ENCODE measurements around the gene CAMTA1.

CAMTA1 gene

GRCh38 chr1:7441143-7441841 is 656.0 kb downstream of the CAMTA1 start:
- Histone ChIP-seq H3K4me2 (peak overlapping the region; percentile 25 to 63 (median 43); a peak in 19 of 22 replicates), H3K9ac (no peak overlapping the region), H3K36me3 (no peaks in the 10 kb centered on the region), H3K4me1 (peaks cover 24 to 56% (median 40%) of the 10 kb centered on the region in 10 experiments), H3K4me3 (no peak overlapping the region), H3K9me3 (replicated peaks in 1 of 11) (no peaks in the 10 kb centered on the region), H4K20me1 (no peaks in the 10 kb centered on the region), H3K27me3 (no peaks in the 10 kb centered on the region), H3K27ac (no peak overlapping the region)
- TF ChIP-seq Cebpa-rat (IDR thresholded peaks at IDR 0.05): no peak

DNA sequence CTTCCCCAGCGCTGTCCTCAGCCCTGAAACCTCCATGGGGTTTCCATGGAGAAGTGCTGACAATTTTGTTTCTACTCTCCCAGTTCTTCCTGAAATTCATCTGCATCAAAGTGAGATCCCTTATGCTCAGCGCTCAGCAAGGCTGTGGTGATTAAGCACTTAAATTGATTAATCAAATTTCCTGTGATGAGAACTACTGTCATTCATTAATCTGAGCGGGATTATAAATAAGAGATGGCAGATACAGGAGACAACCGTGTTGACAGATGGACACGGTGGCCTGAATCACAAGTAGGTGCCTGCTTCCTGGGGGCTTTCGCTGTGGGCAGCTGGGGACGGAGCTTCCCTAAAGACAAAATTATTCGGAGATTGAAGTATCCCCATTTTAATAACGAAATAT is 656.8 kb downstream of the CAMTA1 start:
- H3K9ac ChIP-seq: no peak overlapping the region
- H3K9me3 ChIP-seq (replicated peaks in 1 of 11): no peaks in the 10 kb centered on the region
- peak overlapping the region in 1 of 11 experiments; percentile 17; a peak in 1 of 22 replicates for H3K27ac ChIP-seq
- H3K4me3 ChIP-seq: no peak overlapping the region
- no peaks in the 10 kb centered on the region for H3K36me3 ChIP-seq
- no peaks in the 10 kb centered on the region for H4K20me1 ChIP-seq
- H3K27me3 ChIP-seq: no peaks in the 10 kb centered on the region
- peak overlapping the region in 9 of 11 experiments; percentile 25 to 63 (median 43); a peak in 11 of 22 replicates for H3K4me2 ChIP-seq
- no peak for TF ChIP-seq Cebpa-rat (IDR thresholded peaks at IDR 0.05)
- peaks cover 24 to 56% (median 40%) of the 10 kb centered on the region in 10 experiments for H3K4me1 ChIP-seq

DNA sequence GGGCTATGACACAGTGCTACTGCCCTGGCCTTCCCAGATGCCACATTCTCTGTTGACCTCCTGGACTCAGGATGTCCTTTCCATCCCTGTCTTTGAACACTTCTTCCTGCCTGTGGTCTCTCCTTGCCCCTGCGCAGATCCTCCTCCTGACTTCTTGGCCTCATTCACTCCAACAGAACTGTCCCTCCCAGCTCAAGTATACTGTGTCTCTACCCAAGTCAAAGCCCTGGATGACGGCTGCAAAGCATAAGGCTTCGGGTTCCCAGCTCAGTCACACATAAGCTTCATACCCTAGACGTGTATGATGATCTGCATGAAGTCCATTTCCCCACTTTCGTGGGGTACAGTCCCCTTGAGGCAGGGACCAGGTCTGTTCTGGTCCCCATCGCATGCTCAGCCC is 657.7 kb downstream of the CAMTA1 start:
- Histone ChIP-seq H3K27ac (no peak overlapping the region), H3K9me3 (replicated peaks in 1 of 11) (no peaks in the 10 kb centered on the region), H3K4me3 (no peak overlapping the region), H3K27me3 (no peaks in the 10 kb centered on the region), H3K4me2 (no peak overlapping the region), H3K36me3 (no peaks in the 10 kb centered on the region), H3K4me1 (peaks cover 24 to 55% (median 39%) of the 10 kb centered on the region in 10 experiments), H4K20me1 (no peaks in the 10 kb centered on the region), H3K9ac (no peak overlapping the region)
- TF ChIP-seq Cebpa-rat (IDR thresholded peaks at IDR 0.05): no peak

- peak overlapping the region in 5 of 11 experiments; percentile 1 to 50 (median 13); a peak in 3 of 22 replicates for H3K4me2 ChIP-seq
- TF ChIP-seq Cebpa-rat (IDR thresholded peaks at IDR 0.05): no peak
Measured at GRCh38 chr1:7444363-7444762, 659.1 kb downstream of the CAMTA1 start.

DNA sequence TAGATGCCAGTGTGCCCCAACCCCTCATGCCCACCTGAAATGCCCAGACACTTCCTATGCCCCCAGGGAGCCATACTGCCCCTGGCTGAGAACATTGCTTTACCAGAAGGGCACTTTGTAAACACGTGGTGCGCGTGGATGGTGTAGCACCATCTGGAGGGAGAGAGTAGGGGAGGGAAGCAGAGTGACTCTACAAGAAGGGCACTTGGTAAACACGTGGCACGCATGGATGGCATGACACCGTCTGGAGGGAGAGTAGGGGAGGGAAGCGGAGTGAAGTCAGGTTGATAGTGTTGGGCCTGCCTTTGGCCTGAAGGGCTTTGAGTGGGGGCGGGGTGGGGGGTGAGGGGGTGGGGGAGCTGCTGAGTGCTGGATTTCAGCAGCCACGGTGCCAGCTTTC is 661.8 kb downstream of the CAMTA1 start:
- H3K36me3 ChIP-seq: no peaks in the 10 kb centered on the region
- H3K27ac ChIP-seq: no peak overlapping the region
- no peak for TF ChIP-seq Cebpa-rat (IDR thresholded peaks at IDR 0.05)
- no peaks in the 10 kb centered on the region for H3K27me3 ChIP-seq
- H3K4me3 ChIP-seq: no peak overlapping the region
- peak overlapping the region in 9 of 11 experiments; percentile 18 to 67 (median 53); a peak in 15 of 22 replicates for H3K4me2 ChIP-seq
- peaks cover 12 to 35% (median 28%) of the 10 kb centered on the region in 10 experiments for H3K4me1 ChIP-seq
- no peak overlapping the region for H3K9ac ChIP-seq
- no peaks in the 10 kb centered on the region for H3K9me3 ChIP-seq (replicated peaks in 1 of 11)
- no peaks in the 10 kb centered on the region for H4K20me1 ChIP-seq

More at GRCh38 chr1:7444363-7444762, 659.1 kb downstream of the CAMTA1 start:
- Histone ChIP-seq H4K20me1 (no peaks in the 10 kb centered on the region), H3K9ac (no peak overlapping the region), H3K36me3 (no peaks in the 10 kb centered on the region), H3K27ac (peak overlapping the region in 1 of 11 experiments; percentile 9; a peak in 1 of 22 replicates), H3K27me3 (no peaks in the 10 kb centered on the region), H3K4me1 (peaks cover 24 to 51% (median 39%) of the 10 kb centered on the region in 10 experiments), H3K4me3 (no peak overlapping the region), H3K9me3 (replicated peaks in 1 of 11) (no peaks in the 10 kb centered on the region)

DNA sequence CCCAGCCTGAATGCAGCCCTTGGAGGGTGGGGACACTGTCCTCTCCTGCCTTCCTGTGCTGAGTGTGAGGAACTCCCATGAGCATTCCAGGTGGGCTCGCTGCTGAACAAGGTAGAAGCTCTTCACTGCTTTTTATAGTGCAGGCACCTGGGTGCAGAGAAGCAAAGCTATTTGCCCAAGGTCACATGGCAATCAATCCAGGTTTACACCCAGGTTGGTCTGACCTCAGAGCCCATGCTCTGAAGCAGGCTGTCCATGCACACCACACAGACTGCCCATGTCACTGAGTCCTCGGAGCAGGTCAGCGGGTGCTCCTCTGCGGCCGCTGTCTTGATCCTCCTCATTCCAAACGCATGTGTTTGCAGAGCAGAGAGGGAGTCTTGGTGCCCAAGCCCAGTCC is 662.5 kb downstream of the CAMTA1 start:
- Histone ChIP-seq H3K4me1 (peaks cover 7 to 35% (median 27%) of the 10 kb centered on the region in 10 experiments), H3K4me2 (peak overlapping the region in 2 of 11 experiments; percentile 15 to 28; a peak in 3 of 22 replicates), H3K27me3 (no peaks in the 10 kb centered on the region), H3K9me3 (replicated peaks in 1 of 11) (no peaks in the 10 kb centered on the region), H3K36me3 (no peaks in the 10 kb centered on the region), H3K27ac (no peak overlapping the region), H3K4me3 (no peak overlapping the region), H4K20me1 (no peaks in the 10 kb centered on the region), H3K9ac (no peak overlapping the region)
- no peak for TF ChIP-seq Cebpa-rat (IDR thresholded peaks at IDR 0.05)

DNA sequence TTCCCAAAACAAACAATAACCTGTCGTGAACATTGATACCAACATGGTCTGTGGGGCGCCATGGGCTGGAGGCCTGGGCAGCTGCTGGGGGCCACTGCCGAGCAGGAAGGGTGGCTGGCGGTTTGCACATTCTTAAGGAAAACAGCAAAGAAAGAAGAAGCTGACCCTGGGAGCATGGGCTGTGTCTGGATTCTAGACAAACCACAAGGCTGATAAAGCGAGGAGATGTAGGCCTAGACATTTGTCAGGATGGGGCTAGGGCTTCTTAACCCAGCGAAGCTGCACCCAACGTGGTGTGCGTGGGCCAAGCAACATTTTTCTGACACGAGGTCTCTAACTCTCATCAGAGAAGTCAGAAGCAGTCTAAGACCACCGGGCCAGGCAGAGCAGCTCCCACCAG is 663.7 kb downstream of the CAMTA1 start:
- H3K27ac ChIP-seq: no peak overlapping the region
- no peaks in the 10 kb centered on the region for H4K20me1 ChIP-seq
- no peak for TF ChIP-seq Cebpa-rat (IDR thresholded peaks at IDR 0.05)
- H3K4me2 ChIP-seq: no peak overlapping the region
- H3K27me3 ChIP-seq: no peaks in the 10 kb centered on the region
- no peak overlapping the region for H3K4me3 ChIP-seq
- H3K9ac ChIP-seq: no peak overlapping the region
- H3K4me1 ChIP-seq: peaks cover 9 to 40% (median 30%) of the 10 kb centered on the region in 10 experiments; a peak in 19 of 20 replicates
- no peaks in the 10 kb centered on the region for H3K9me3 ChIP-seq (replicated peaks in 1 of 11)
- no peaks in the 10 kb centered on the region for H3K36me3 ChIP-seq

DNA sequence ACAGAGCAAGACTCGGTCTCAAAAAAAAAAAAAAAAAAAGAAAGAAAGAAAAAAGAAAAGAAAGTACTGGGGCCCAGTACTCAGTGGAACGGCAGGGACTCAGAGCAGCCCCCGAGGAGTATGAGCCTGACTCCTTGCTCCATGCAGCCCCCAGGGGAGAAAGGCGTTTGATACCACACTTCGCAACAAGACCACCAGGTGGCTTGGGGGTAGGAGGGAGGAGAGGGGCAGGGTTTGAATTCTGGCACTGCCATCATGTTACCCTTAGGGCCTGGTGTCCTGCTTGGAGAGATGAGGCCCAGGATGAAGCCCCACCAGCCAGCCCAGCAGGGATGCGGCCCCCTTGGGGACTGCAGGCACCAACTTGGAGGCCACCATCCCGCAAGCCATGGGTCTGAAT is 664.5 kb downstream of the CAMTA1 start:
- Histone ChIP-seq H3K4me2 (peak overlapping the region in 1 of 11 experiments; percentile 18; a peak in 1 of 22 replicates), H3K27me3 (no peaks in the 10 kb centered on the region), H3K4me3 (no peak overlapping the region), H3K27ac (no peak overlapping the region), H3K36me3 (no peaks in the 10 kb centered on the region), H3K9ac (no peak overlapping the region), H4K20me1 (no peaks in the 10 kb centered on the region), H3K9me3 (replicated peaks in 1 of 11) (no peaks in the 10 kb centered on the region), H3K4me1 (peaks cover 9 to 42% (median 37%) of the 10 kb centered on the region in 10 experiments; a peak in 19 of 20 replicates)
- no peak for TF ChIP-seq Cebpa-rat (IDR thresholded peaks at IDR 0.05)

GRCh38 chr1:7450838-7451237 is 665.6 kb downstream of the CAMTA1 start:
- no peaks in the 10 kb centered on the region for H4K20me1 ChIP-seq
- H3K4me1 ChIP-seq: peaks cover 9 to 37% (median 34%) of the 10 kb centered on the region in 10 experiments; a peak in 19 of 20 replicates
- no peaks in the 10 kb centered on the region for H3K27me3 ChIP-seq
- no peak for TF ChIP-seq Cebpa-rat (IDR thresholded peaks at IDR 0.05)
- no peaks in the 10 kb centered on the region for H3K36me3 ChIP-seq
- H3K4me3 ChIP-seq: no peak overlapping the region
- H3K9ac ChIP-seq: no peak overlapping the region
- no peak overlapping the region for H3K4me2 ChIP-seq
- no peaks in the 10 kb centered on the region for H3K9me3 ChIP-seq (replicated peaks in 1 of 11)
- no peak overlapping the region for H3K27ac ChIP-seq

DNA sequence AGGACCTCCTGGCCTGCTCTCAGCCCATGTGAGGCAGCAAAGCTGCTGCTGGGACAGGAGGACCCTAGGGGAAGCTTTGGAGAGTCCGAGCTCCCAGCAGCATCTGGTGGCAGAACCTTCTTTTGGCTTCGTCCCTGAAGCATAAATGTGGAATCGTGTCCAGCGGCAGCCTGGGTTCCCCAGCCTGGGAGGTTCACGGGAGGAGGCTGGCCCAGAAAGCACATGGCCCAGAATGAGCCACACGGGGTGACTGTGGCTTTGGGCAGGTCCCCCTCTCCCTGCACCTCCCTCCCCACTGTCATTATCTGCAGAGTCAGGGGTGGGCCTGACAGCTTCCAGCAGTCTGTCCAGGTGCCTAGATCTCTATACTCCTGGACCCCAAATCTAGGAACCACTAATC is 667.8 kb downstream of the CAMTA1 start:
- H3K4me2 ChIP-seq: no peak overlapping the region
- H3K4me3 ChIP-seq: no peak overlapping the region
- TF ChIP-seq Cebpa-rat (IDR thresholded peaks at IDR 0.05): no peak
- no peak overlapping the region; a peak in 1 of 22 replicates for H3K9ac ChIP-seq
- H3K9me3 ChIP-seq (replicated peaks in 1 of 11): no peaks in the 10 kb centered on the region
- peaks cover 15 to 29% (median 24%) of the 10 kb centered on the region in 10 experiments for H3K4me1 ChIP-seq
- H4K20me1 ChIP-seq: no peaks in the 10 kb centered on the region
- H3K27me3 ChIP-seq: no peaks in the 10 kb centered on the region
- no peaks in the 10 kb centered on the region for H3K36me3 ChIP-seq
- H3K27ac ChIP-seq: no peak overlapping the region

All from BLaER1 treated with 17β-estradiol and CSF1 and Interleukin-3, amounts not matched to agents 10 nM and 100 nM (cell line).